ENCODE data around the gene IL10RA.

Gene IL10RA

DNA sequence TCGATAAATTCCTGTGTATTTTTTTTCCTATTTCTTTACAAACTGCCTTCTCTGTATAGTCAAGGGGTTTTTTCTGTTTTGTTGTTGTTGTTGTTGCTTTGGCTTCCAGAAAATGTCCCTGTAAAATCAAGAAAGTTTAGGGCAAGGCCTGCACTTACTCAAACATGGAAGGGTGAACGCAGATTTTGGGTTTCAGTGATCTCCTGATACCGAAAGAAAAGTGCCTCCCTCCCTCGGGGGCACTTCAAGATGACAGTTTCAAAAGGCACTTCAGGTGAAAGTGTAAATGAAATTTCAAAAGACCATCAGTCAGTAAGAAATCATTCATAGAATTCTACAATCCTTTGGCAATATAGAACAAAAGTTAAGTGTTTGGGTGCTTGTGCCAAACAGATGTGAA, 47.2 kb downstream of the IL10RA start:
- Histone ChIP-seq H3K36me3 (replicated peaks; ENCODE audit: insufficient read depth, low read length) (no peaks in the 10 kb centered on the region), H3F3A (ENCODE audit: insufficient read depth, low read length) (no peaks in the 10 kb centered on the region), H3K9me3 (replicated peaks; ENCODE audit: insufficient read depth, low read length) (no peaks in the 10 kb centered on the region), H3K9ac (ENCODE audit: low read length) (no peak overlapping the region), H3K79me2 (ENCODE audit: low read length) (no peaks in the 10 kb centered on the region), H3K27me3 (replicated peaks; ENCODE audit: insufficient read depth, low read length) (0 out of 2 replicates have a peak, but pooled peaks cover under 1% of the 10 kb centered on the region), H3K27ac (ENCODE audit: low read length) (no peak overlapping the region), H3K9me2 (replicated peaks; ENCODE audit: insufficient read depth, low read length) (no peaks in the 10 kb centered on the region), H3K4me1 (ENCODE audit: low read length) (no peaks in the 10 kb centered on the region), H2AFZ (ENCODE audit: low read length) (no peak overlapping the region), H3K4me3 (ENCODE audit: low read length) (no peak overlapping the region), H4K20me1 (ENCODE audit: insufficient read depth, low read length) (no peaks in the 10 kb centered on the region), H3K4me2 (ENCODE audit: low read depth, low read length) (no peak overlapping the region)
- DNase-seq = peak; percentile 27
- TF ChIP-seq, protein P1, sequence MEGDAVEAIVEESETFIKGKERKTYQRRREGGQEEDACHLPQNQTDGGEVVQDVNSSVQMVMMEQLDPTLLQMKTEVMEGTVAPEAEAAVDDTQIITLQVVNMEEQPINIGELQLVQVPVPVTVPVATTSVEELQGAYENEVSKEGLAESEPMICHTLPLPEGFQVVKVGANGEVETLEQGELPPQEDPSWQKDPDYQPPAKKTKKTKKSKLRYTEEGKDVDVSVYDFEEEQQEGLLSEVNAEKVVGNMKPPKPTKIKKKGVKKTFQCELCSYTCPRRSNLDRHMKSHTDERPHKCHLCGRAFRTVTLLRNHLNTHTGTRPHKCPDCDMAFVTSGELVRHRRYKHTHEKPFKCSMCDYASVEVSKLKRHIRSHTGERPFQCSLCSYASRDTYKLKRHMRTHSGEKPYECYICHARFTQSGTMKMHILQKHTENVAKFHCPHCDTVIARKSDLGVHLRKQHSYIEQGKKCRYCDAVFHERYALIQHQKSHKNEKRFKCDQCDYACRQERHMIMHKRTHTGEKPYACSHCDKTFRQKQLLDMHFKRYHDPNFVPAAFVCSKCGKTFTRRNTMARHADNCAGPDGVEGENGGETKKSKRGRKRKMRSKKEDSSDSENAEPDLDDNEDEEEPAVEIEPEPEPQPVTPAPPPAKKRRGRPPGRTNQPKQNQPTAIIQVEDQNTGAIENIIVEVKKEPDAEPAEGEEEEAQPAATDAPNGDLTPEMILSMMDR (IDR thresholded peaks at IDR 0.05; ENCODE audit: low read length) = no peak
- TF ChIP-seq EZH2 (optimal IDR thresholded peaks at IDR 0.05; ENCODE audit: low read depth, low read length) = no peak
- TF ChIP-seq EZH2phosphoT487 (IDR thresholded peaks at IDR 0.05; ENCODE audit: low read length) = no peak

DNA sequence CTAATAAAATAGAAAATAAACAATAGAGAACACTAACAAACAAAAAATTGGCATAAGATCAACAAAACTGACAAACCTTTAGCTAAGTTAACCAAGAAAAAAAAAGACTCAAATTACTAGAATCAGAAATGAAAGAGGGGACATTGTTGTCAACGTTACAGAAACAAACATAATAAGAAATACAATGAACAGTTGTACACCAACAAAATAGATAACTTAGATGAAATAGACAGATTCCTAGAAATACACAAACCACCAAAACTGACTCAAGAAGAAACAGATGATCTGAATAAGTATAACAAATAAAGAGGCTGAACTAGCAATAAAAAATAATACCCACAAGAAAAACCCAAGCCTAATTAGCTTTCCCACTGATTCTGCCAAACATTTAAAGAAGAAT, 55.9 kb downstream of the IL10RA start:
- no peak overlapping the region for H3K27ac ChIP-seq (ENCODE audit: low read length)

DNA sequence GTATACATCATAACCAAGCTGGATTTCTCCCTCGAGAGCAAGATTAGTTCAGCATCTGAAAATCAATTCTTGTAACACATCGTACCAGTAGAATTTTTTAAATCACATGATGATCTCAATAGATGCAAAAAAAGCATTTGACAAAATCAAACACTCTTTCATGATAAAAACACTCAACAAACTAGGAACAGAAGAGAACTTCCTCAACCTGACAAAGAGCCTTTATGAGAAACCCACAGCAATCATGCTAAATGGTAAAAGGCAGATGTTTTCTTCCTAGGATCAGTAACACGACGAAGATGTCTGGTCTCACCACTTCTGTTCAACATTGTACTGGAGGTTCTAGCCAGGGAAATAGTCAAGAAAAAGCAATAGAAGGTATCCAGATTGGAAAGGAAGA, 56.6 kb downstream of the IL10RA start:
- TF ChIP-seq, protein P1 (IDR thresholded peaks at IDR 0.05; ENCODE audit: low read length) = no peak
- TF ChIP-seq EZH2phosphoT487 (IDR thresholded peaks at IDR 0.05; ENCODE audit: low read length) = no peak
- TF ChIP-seq EZH2 (optimal IDR thresholded peaks at IDR 0.05; ENCODE audit: low read depth, low read length) = no peak
- H2AFZ ChIP-seq (ENCODE audit: low read length) = no peak overlapping the region
- H3K36me3 ChIP-seq (replicated peaks; ENCODE audit: insufficient read depth, low read length) = no peaks in the 10 kb centered on the region
- no peaks in the 10 kb centered on the region for H3K9me2 ChIP-seq (replicated peaks; ENCODE audit: insufficient read depth, low read length)
- DNase-seq = no peak
- no peaks in the 10 kb centered on the region for H3F3A ChIP-seq (ENCODE audit: insufficient read depth, low read length)
- H4K20me1 ChIP-seq (ENCODE audit: insufficient read depth, low read length) = no peaks in the 10 kb centered on the region
- no peaks in the 10 kb centered on the region for H3K79me2 ChIP-seq (ENCODE audit: low read length)
- H3K27me3 ChIP-seq (replicated peaks; ENCODE audit: insufficient read depth, low read length) = no peaks in the 10 kb centered on the region
- H3K9ac ChIP-seq (ENCODE audit: low read length) = no peak overlapping the region
- no peaks in the 10 kb centered on the region for H3K4me1 ChIP-seq (ENCODE audit: low read length)
- H3K9me3 ChIP-seq (replicated peaks; ENCODE audit: insufficient read depth, low read length) = no peaks in the 10 kb centered on the region
- no peak overlapping the region for H3K4me2 ChIP-seq (ENCODE audit: low read depth, low read length)
- H3K4me3 ChIP-seq (ENCODE audit: low read length) = no peak overlapping the region
- H3K27ac ChIP-seq (ENCODE audit: low read length) = no peak overlapping the region

More for the DNA sequence above, 55.9 kb downstream of the IL10RA start:
- no peaks in the 10 kb centered on the region for H3K36me3 ChIP-seq (replicated peaks; ENCODE audit: insufficient read depth, low read length)
- no peaks in the 10 kb centered on the region for H3F3A ChIP-seq (ENCODE audit: insufficient read depth, low read length)
- H3K4me2 ChIP-seq (ENCODE audit: low read depth, low read length) = no peak overlapping the region
- H3K4me1 ChIP-seq (ENCODE audit: low read length) = no peaks in the 10 kb centered on the region
- TF ChIP-seq EZH2 (optimal IDR thresholded peaks at IDR 0.05; ENCODE audit: low read depth, low read length) (no peak), EZH2phosphoT487 (IDR thresholded peaks at IDR 0.05; ENCODE audit: low read length) (no peak)
- TF ChIP-seq, protein P1 (IDR thresholded peaks at IDR 0.05; ENCODE audit: low read length) = no peak
- no peak overlapping the region for H3K9ac ChIP-seq (ENCODE audit: low read length)
- H3K9me2 ChIP-seq (replicated peaks; ENCODE audit: insufficient read depth, low read length) = no peaks in the 10 kb centered on the region
- H3K79me2 ChIP-seq (ENCODE audit: low read length) = no peaks in the 10 kb centered on the region
- no peak overlapping the region for H3K4me3 ChIP-seq (ENCODE audit: low read length)
- H3K27me3 ChIP-seq (replicated peaks; ENCODE audit: insufficient read depth, low read length) = no peaks in the 10 kb centered on the region
- H3K9me3 ChIP-seq (replicated peaks; ENCODE audit: insufficient read depth, low read length) = no peaks in the 10 kb centered on the region
- no peaks in the 10 kb centered on the region for H4K20me1 ChIP-seq (ENCODE audit: insufficient read depth, low read length)
- DNase-seq = no peak
- H2AFZ ChIP-seq (ENCODE audit: low read length) = no peak overlapping the region

Measured in MM.1S (cell line).